HG03039 (cell line): ENCODE data around the gene LRBA.
A peak's percentile ranks its signal among the peaks of the same experiment; 100 is the strongest.
"Not testable (repeated sequence)": the region's sequence is repeated elsewhere in the genome, so short reads cannot be mapped to it uniquely, and the experiment has no call there.

Source experiments
- ATAC-seq: cut with Tn5 transposase; IDR thresholded peaks from one replicate; pipeline ENCODE4 v1.9.1; 2021; ENCODE audit warnings: mild to moderate bottlenecking, moderate library complexity; ENCODE audit not compliant: unreplicated experiment

LRBA gene

GRCh38 chr4:150974750-150975149 lies 40.3 kb downstream of the LRBA start:
- ATAC-seq, result peak; percentile 36

- peak; percentile 2 for ATAC-seq
Observed at GRCh38 chr4:150974252-150974640, 40.8 kb downstream of the LRBA start.

- ATAC-seq, result no peak
Observed at GRCh38 chr4:150973626-150974251, 41.3 kb downstream of the LRBA start.

- ATAC-seq, result no peak
Observed at GRCh38 chr4:150972592-150972991, 42.5 kb downstream of the LRBA start.

GRCh38 chr4:150971901-150972300 lies 43.2 kb downstream of the LRBA start:
- ATAC-seq, result no peak

- peak; percentile 86 for ATAC-seq
Observed at GRCh38 chr4:150970685-150971151, 44.4 kb downstream of the LRBA start.

- ATAC-seq, result no peak
Observed at GRCh38 chr4:150964754-150965153, 50.3 kb downstream of the LRBA start.

- not testable (repeated sequence) for ATAC-seq
Observed at GRCh38 chr4:150963602-150964345, 51.3 kb downstream of the LRBA start.

GRCh38 chr4:150962245-150962644 lies 52.8 kb downstream of the LRBA start:
- no peak for ATAC-seq

- ATAC-seq, result no peak
Observed at GRCh38 chr4:150961566-150961965, 53.5 kb downstream of the LRBA start.

- peak; percentile 63 for ATAC-seq
Observed at GRCh38 chr4:150960818-150961217, 54.3 kb downstream of the LRBA start.

GRCh38 chr4:150960079-150960478 lies 55.0 kb downstream of the LRBA start:
- ATAC-seq, result no peak

- ATAC-seq, result not testable (repeated sequence)
Observed at GRCh38 chr4:150957981-150958380, 57.1 kb downstream of the LRBA start.

GRCh38 chr4:150957095-150957494 lies 58.0 kb downstream of the LRBA start:
- not testable (repeated sequence) for ATAC-seq

- not testable (repeated sequence) for ATAC-seq
Observed at GRCh38 chr4:150953916-150954315, 61.2 kb downstream of the LRBA start.

GRCh38 chr4:150952167-150952845 lies 62.8 kb downstream of the LRBA start:
- no peak for ATAC-seq

GRCh38 chr4:150950657-150951288 lies 64.3 kb downstream of the LRBA start:
- no peak for ATAC-seq

- ATAC-seq, result no peak
Observed at GRCh38 chr4:150949943-150950342, 65.1 kb downstream of the LRBA start.

- ATAC-seq, result no peak
Observed at GRCh38 chr4:150949342-150949741, 65.7 kb downstream of the LRBA start.

- ATAC-seq, result no peak
Observed at GRCh38 chr4:150948710-150949109, 66.4 kb downstream of the LRBA start.

GRCh38 chr4:150948074-150948473 lies 67.0 kb downstream of the LRBA start:
- ATAC-seq, result no peak
